ENCODE data around the gene HRH1.

- TF ChIP-seq CTCF (IDR thresholded peaks at IDR 0.05) = no peak
- no peak for TF ChIP-seq POLR2A (IDR thresholded peaks at IDR 0.05; ENCODE audit: low read depth)
Measured at GRCh38 chr3:11275926-11276325, 121.6 kb downstream of the HRH1 start.

Data from esophagus muscularis mucosa (tissue), 3 donors.